ENCODE measurements around the gene R3HDM2.

GRCh38 chr12:57238854-57239554 is 191.8 kb downstream of the R3HDM2 start:
- TF ChIP-seq, protein P1, sequence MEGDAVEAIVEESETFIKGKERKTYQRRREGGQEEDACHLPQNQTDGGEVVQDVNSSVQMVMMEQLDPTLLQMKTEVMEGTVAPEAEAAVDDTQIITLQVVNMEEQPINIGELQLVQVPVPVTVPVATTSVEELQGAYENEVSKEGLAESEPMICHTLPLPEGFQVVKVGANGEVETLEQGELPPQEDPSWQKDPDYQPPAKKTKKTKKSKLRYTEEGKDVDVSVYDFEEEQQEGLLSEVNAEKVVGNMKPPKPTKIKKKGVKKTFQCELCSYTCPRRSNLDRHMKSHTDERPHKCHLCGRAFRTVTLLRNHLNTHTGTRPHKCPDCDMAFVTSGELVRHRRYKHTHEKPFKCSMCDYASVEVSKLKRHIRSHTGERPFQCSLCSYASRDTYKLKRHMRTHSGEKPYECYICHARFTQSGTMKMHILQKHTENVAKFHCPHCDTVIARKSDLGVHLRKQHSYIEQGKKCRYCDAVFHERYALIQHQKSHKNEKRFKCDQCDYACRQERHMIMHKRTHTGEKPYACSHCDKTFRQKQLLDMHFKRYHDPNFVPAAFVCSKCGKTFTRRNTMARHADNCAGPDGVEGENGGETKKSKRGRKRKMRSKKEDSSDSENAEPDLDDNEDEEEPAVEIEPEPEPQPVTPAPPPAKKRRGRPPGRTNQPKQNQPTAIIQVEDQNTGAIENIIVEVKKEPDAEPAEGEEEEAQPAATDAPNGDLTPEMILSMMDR (IDR thresholded peaks at IDR 0.05): peak; percentile 100
- no peak for TF ChIP-seq POLR2A (IDR thresholded peaks at IDR 0.05)

Measured in adrenal gland (tissue), 5 donors.